NCI-H2196 treated with DMSO at 0.1 percent for 48 hours (cell line): ENCODE data around the gene SCAMP5.

Experiments
- DNase-seq: peaks from one replicate; lab custom pipeline; 2025; ENCODE audit not compliant: unreplicated experiment; lab: John Stamatoyannopoulos, UW

SCAMP5 gene

DNA sequence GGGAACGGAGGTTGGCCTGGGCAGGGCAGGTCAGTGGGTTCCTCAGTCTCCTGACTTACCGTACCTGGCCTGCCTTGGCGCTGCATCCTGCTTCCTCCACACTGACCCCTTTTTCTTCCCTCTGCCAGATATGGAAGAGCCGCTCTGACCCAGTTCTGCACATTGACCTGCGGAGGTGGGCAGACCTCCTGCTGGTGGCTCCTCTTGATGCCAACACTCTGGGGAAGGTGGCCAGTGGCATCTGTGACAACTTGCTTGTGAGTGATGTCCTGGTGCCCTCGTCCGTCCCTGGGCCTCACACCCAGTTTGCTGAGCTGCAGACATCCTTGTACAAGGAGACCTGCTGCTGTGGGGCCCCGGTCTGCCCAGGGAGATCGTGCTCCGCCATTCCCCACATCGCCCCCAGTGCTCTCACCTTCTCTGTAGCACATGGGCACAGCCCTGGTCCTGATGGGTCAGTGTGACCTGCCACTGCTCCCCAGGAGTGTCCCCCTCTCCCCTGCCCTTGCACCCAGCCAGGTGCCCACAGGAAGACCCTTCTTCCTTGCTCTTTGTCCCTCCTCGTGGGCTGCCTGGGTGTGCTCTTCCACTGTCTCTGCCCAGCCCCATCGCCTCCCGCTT lies 49.0 kb downstream of the SCAMP5 start:
- no peak for DNase-seq

DNA sequence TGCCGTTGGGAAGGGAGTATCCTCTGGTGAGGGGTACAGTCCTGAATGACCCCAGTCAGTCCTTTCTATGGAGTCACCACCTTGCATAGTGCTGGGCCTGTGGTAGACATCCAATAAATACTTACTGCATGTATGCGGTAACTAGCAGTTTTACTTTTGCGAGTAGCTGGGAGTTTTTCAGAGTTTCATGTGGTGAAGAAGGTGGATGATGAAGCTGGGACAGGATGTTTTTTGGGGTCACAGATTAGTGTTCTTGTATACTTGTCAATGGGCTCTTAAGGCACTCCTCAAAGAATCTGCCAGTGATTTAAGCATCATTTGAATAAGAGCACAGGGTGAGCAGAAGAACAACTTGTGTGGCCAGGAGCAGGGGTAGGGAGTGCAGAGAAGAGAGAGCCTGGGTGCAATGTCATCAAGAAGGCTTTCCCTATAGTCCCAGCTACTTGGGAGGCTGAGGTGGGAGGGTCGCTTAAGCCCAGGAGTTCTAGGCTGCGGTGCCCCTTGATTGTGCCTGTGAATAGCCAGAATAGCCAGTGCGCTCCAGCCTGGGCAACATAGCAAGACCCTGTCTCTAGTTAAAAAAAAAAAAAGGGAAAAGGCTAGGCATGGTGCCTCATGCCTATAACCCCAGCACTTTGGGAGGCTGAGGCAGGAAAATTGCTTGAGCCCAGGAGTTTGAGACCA lies 50.1 kb downstream of the SCAMP5 start:
- no peak for DNase-seq

DNA sequence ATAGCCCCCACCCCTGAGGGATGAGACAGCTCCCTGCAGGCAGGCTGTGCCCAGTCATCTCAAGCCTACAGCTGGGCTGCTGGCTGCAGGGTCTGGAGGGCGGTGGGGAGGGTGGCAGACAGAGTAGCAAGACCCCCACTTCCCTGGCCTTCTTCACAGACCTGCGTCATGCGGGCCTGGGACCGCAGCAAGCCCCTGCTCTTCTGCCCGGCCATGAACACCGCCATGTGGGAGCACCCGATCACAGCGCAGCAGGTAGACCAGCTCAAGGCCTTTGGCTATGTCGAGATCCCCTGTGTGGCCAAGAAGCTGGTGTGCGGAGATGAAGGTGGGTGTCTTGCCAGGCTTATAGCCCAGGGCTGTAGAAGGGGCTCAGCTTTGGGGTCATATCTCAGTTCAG lies 53.0 kb downstream of the SCAMP5 start:
- no peak for DNase-seq

DNA sequence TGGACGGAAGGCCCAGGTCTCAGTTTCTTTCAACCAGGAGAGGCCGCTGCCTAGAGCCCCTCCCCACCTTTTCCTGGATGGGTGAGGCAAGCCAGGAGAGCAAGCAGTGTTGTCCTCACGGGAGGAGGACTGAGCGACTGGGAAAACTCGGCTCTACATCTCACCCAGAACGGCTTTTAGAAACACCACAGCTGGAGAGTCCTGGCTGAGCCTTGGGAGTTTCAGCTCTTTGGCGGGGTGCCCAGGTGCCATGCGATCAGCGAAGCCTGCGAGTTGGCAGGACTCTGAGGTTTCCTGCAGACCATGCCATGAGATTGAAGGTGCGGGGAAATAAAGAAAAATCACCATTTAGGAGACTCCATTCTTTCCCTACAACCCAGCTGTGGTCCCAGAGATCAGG lies 54.0 kb downstream of the SCAMP5 start:
- DNase-seq, result peak; percentile 24

DNA sequence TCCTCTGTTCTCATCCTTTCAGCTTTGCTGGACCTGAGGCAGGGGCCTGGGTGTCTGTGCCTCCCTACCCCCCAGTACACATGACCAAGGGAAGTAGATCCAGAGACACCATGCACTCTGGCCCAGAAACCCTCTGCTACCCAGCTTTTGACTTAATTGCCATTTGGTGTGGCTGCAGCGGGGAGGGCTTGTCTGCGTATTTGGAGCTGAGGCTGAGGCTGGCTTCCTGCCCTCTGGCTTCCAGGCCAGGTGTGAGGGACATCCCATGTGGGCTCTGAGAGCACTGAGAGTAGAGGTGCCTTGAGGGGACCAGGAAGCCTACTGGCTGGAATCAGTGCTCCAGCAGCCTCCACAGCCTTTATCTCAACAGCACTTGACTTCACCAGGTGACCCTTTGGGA lies 54.9 kb downstream of the SCAMP5 start:
- no peak for DNase-seq

DNA sequence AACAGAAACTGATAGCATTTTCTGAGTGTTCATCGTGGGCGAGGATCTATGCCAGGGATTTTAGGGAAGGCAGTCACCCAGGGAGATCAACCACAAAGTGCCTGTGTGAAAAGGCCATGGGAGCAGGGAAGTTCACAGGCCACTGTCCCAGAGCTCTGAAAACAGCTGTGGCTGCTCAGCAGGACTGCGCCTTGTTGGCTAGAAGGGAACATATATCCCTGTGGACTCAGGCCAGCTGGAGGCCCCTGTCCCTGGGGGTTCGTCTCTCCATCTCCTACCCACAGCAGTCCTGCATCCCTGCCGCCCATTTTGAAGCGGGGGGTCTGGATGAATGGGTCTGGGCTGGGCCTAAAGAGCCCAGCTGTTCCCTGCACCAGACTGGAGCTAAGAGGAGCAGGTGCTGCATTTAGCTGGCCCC lies 55.8 kb downstream of the SCAMP5 start:
- no peak for DNase-seq

DNA sequence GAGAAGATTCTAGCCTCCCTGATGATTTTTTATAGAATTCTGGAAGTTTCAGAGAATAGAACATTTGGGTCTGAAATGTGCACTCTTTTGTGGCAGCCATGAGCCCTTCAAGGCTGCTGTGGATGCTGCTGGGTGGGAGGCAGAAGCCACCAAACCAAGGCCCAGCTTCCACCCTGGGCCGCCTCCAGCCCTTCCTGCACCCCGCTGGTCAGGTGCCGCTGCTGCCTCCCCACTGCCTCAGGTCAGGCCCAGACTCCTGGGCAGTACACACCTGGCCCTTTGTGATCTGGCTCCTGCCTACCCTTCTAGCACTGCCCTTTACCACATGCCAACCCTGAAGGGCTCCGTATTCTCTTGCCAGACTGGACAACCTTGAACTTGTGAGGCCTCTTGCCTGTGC lies 56.3 kb downstream of the SCAMP5 start:
- DNase-seq, result no peak

DNA sequence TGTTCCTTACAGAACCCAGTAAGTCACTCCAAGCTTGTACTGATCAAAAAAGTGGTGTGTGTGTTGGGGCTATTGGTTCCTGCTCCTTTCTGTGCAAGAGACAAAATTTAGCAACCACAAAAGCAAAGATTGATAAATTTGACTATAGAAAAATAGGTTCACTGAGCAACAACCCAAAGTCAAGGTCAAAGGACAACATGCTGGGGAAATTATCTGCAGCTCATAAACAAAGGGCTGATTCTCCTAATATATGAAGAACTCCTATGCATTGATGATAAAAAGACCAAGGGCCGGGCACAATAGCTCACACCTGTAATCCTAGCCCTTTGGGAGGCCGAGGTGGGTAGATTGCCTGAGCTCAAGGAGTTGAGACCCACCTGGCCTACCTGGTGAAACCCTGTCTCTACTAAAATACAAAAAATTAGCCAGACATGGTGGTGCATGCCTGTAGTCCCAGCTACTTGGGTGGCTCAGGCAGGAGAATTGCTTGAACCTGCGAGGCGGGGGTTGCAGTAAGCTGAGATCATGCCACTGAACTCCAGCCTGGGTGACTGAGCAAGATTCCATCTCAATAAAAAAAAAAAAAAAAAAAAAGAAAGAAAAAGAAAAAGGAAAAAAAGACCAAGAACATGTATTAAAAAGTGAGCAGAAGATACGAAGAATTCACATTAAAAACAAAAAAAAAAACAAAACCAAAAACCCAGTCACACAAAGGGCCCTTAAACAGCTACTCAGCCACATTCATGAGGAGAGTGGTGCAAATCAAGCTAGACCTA lies 57.8 kb downstream of the SCAMP5 start:
- DNase-seq, result no peak

DNA sequence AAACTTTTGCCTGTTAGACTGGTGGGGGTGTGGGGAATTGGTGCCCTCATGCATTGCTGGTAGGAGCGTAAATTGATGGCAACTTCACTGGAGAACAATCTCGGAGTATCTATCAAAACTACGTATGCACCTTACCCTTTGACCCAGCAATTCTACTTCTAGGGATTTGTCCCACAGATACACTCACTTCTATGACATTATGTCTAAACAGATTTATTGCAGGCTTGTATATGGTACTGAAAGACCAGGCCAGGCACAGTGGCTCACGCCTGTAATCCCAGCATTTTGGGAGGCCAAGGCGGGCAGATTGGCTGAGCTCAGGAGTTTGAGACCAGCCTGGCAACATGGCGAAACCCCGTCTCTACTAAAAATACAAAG lies 58.4 kb downstream of the SCAMP5 start:
- no peak for DNase-seq

DNA sequence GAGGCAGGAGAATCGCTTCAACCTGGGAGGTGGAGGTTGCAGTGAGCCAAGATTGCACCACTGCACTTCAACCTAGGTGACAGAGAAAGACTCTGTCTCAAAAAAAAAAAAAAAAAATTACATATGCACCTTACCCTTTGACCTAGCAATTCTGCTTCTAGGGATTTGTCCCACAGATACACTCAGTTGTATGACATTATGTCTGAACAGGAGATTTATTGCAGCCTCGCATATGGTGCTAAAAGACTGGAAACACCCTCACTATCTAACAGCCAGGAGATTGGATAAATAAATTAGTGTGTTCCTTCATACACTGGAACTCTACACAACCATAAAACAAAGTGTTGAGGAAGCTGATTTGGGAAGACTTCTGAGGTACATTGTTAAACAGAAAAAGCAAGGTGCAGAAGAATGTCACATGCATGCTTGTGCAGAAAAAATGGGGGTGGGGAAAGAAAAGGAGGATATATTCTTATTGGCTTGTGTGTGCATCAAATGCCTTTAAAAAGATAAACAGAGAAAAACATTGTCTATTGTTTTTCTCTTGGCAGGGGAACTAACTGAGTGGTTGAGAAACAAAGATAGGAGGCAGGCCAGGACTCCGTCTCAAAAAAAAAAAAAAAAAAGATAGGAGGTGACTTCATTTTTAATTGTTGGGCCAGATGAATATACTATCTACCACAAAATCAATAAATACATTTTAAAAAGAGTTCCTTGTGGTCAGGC lies 59.0 kb downstream of the SCAMP5 start:
- no peak for DNase-seq

DNA sequence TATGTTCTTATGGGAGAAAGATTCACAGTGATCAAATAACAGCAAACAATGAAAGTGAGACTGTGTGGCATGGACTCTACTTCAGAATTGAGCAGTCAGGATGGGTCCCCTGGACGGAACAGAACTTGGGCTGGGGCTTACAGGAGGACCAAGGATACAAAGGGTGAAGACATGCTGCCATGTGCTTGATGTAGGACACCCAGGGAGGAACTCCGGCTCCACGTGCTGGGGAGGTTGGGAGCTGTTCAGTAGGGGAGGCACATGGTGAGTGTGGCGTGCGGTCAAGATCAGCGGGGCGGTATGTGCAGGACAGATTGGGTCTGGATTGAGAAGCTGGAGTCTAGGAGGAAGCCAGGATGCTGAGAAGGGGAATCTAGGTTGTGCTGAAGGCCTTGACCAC lies 60.7 kb downstream of the SCAMP5 start:
- DNase-seq, result no peak

DNA sequence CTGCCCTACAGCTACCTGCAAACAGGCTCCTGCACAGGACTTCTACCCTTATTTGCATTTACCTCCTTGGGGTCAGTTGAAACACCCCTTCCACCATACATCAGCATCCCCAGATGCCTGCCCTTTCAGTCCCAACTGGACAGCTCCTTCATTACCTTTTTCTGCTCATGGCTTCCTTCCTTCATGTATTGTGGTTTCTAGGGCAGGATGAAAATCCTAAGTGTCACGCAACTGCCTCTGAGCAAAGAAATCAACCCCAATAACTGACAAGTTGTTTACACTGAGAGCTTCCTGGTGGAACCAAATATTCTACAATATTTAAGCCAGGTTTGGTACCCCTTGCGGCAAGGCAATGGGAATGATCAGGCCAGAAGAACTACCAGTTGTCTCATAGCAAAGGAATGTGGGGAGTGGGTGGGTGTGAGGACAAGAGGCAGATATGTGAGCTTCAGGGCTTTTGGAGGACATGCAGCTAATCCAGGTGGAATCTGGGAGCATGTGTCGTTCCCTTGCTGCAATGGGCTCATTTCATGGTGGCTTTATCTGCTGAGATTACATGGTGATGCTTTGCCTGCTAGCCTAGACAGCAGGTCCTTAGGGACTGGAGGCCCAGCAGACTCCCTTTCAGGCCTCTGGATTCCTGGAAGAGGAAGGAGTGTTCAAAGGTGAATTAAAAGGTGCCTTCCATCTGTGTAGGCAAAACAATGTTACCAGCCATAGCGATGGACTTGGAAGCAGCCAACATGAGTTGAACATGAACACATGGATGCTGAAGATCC lies 63.0 kb downstream of the SCAMP5 start:
- DNase-seq, result no peak

DNA sequence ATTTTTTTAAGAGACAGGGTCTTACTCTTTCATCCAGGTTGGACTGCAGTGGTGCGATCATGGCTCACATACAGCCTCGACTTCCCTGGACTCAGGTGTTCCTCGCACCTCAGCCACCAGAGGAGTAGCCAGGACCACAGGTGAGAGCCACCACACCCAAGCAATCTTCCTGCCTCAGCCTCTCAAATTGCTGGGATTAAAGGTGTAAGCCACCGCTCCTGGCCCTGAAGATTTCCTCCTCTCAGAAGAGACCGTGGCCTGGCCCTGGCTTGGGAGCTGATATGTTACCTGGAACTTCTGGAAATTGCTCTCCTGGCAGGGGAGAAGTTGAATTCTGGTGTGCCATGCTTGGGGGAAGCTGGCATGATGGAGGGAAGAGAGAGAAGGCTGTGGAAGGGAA lies 64.2 kb downstream of the SCAMP5 start:
- DNase-seq, result no peak

DNA sequence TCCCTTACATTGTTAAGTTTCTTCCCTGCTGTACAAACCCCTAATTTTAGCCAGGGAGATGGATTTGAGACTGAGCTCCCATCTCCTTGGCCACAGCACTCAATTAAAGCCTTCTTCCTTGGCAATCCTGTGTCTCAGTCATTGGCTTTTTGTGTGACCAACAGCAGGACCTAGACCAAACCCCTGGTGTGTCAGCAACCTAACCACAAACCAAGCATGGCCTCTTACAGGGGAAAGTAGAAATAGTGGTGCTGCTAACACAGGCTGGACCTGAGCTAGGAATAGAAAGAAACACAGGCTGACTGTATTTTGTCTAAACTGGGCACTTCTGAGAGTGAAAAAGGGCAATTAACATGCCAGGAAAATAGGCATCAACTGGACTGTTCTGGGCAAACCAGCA lies 65.9 kb downstream of the SCAMP5 start:
- no peak for DNase-seq

DNA sequence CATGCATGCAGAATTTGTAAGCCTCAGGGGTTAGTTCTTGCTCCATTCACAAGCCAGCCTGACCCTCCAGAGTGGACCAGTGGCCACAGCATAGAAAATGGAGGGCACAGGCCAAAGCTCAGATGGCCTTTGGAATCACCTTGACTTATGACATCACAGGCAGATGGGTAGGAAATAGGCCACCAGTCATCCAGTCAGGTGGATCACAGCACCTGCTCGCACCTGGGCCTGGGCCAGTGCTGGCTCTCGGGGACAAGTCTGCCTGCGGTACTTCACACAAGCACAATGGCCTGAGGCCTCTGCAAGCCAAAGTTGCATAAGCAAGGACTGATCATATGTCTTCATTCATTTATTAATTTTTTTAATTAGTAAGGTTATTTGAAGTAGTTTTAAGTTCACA lies 67.3 kb downstream of the SCAMP5 start:
- no peak for DNase-seq

DNA sequence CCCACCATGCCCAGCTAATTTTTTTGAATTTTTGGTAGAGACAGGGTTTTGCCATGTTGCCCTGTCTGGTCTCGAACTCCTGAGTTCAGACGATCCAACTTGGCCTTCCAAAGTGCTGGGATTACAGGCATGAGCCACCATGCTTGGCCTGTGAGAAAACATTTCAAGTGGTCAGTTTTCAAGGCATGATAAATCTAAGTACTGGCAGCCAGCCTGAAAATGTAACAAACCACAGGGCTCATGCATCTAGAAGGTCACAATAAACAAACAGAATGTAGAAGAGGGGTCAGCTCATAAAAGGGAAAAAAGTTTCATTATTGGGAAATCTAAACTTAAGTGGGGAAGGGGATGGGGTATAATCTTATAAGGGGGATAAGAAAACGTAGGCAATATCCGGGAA lies 68.0 kb downstream of the SCAMP5 start:
- DNase-seq, result no peak

DNA sequence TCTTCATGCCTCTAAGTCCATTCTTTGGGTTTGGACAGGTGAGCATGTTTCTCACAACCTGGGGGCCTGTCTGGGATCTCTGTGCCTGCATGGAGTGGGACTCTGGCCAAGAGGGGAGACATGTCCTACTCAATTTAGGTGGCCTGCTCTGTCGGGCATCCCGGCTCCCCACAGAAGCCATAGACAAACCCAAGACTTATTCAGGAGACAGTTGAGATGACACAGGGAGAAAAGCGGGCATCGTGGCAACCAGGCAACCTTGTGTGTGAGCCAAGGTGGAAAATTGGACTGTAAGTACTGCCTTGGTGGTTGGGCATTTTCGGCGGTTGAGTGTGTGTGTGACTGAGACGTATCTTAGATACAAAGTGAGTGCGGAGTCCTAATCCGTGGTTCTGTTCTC lies 68.5 kb downstream of the SCAMP5 start:
- DNase-seq, result no peak

DNA sequence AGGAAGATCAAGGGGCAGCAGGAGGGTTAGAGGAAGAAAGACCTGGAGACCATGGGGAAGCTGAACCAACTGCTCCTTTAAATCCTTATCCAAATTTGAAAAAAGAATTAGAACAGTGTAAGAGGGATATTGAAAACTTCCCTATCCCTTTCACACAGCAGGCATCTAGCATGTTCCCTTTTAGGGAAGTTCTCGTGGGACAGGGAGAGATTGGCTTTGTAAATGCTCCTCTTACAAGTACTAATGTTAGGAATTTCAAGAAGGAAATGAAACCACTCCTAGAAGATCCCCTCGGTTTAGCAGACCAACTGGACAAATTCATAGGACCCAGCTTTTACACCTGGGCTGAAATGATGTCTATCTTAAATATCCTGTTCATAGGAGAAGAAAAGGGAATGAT lies 69.5 kb downstream of the SCAMP5 start:
- no peak for DNase-seq

DNA sequence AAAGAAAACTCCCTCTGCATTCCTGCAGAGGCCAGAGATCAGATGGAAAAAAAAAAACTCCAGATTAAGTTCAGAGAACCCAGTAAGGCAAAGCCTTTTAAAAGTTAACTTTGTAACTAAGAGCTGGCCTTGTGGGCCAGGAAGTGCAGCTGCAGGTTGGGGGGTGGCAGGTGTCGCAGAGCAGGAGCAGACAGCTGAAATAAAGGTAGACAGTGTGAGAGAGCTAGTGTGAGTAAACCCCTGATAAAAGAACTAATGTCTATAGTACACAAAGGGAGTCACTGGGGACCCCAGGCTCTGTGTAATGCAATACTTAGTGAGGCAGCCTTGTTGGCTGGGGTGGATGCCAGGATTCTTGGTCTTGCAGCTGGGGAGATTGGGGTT lies 70.1 kb downstream of the SCAMP5 start:
- DNase-seq, result no peak

DNA sequence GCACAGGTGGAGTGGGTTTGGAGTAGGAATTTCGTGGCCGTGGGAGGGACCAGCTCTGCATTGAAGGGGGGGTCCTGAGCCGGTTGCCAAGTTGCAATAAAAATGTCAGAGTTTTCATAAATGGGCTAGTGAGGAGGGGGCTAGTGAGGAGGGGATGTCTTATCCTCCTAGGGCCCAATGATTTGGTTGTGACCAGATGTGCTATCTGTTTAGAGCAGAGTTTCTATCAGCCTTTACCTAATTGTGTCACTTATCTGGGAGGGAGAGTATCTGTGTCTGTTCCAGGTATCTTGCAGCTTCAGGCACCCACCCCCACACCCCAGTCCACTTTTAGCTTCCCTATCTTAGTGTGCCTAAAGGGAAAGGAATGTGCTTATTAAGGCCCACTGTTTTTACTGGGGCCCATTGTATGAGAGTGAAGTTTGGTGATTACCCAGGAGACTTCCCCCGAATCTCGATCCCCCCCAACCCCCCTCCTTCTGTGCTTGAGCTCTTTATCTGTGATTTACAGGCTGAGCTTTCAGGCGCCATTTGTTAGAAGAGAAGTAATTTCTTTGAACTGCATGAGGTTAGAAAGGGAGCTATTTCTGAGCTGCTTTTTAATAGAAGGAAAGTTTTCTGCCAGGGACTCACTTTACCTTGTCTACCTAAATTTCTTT lies 70.6 kb downstream of the SCAMP5 start:
- no peak for DNase-seq
